ENCODE measurements around the gene AKAP8L.
"Not testable (repeated sequence)": the region's sequence is repeated elsewhere in the genome, so short reads cannot be mapped to it uniquely, and the experiment has no call there.

Gene AKAP8L

DNA sequence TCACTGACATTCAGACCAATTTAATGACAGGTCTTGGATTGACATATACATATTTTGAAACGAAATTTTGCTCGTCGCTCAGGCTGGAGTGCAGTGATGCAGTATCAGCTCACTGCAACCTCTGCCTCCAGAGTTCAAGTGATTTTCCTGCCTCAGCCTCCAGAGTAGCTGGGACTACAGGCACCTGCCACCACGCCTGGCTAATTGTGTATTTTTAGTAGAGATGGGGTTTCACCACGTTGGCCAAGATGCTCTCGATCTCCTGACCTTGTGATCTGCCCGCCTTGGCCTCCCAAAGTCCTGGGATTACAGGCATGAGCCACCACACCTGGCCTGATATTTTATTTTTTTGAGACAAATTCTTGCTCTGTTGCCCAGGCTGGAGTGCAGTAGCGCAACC lies 66.3 kb downstream of the AKAP8L start:
- DNase-seq = not testable (repeated sequence)

DNA sequence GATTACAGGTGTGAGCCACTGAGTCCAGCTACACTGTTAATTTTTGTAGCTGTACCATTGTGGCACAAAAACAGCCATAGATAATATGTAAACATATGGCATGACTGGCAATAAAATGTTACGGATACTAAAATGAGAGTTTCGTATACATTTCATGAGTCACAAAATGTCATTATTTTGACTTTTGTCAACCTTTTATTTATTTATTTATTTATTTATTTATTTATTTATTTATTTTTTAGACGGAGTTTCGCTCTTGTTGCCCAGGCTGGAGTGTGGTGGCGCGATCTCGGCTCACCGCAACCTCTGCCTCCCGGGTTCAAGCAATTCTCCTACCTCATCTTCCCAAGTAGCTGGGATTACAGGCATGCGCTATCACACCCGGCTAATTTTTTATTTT lies 77.5 kb downstream of the AKAP8L start:
- not testable (repeated sequence) for DNase-seq

DNA sequence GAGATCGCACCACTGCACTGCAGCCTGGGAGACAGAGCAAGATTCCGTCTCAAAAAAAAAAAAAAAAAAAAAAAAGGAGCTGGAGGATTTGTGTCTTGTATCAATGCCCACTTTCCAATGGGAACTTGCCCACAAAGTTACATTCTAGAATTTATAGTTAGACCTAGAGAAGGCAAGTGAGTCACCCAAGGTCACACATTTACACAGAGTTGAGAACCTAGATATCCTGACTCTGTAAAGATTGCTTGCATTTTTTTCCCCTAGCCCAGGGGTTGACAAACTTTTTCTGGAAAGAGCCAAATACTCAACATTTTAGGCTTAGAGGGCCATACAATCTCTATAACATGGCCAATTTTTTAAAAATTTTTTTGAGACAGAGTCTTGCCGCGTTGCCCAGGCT lies 78.7 kb downstream of the AKAP8L start:
- no peak for DNase-seq

DNA sequence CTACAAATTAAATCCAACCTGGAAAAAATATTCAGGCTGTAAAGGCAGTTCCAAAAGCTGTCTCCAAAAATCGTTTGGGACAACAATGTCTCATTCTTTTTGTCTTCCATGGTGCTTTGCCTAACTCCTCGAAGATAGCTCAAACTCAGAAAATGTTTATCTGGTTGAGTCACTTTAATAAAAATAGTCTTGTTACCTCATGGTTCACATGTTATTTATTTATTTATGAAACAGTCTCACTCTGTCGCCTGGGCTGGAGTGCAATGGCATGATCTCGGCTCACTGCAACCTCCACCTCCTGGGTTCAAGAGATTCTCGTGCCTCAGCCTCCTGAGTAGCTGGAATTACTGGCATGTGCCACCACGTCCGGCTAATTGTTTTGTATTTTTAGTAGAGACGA lies 81.6 kb downstream of the AKAP8L start:
- DNase-seq = no peak

DNA sequence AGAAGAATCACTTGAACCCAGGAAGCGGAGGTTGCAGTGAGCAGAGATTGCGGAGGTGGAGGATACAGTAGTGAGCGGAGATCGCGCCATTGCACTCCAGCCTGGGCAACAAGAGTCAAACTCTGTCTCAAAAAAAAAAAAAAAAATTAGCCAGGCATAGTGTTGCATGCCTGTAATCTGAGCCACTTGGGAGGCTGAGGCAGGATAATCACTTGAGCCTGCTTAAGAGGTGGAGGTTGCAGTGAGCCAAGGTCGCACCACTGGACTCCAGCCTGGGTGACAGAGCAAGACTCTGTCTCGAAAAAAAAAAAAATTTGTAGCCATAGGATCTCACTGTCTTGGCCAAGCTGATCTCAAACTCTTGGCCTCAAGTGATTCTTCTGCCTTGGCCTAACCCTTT lies 82.8 kb downstream of the AKAP8L start:
- not testable (repeated sequence) for DNase-seq

DNA sequence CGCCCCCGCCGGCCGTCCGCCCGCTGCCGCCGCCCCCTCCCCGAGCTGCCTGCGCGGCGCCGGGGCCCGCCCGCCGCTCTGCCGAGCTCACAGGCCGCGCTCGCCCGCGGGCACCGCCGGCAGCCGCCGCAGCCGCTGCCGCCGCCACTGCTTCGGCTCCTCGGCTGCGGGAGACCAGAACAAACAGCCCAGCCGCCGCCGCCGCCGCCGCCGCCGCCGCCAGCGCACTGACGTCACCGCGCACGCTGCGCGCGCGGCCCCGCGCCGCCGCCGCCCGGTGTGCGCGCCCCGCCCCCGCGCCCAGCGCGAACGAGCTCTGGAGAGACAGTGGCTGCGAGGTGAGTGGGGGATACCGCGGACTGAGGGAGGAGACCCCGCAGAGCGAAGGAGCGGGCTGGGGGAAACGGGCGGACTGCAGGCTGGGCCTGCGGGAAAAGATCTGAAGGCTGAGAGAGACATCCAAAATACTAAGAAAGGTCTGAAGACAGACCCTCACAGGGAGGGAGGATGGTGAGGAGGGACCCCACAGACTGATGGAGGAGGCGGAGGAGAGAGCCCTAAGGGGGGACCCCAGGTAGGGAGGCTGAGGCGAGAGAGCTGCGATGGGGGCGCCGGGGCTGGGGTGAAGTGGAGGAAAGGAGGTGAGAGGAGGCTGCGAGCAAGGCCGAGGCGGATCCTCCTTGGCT lies 86.3 kb downstream of the AKAP8L start, which contains the start of gene BRD4:
TSS of gene BRD4 (minus strand) at position 229 of the 686 bp plus-strand sequence. CDS start 59,440 bp downstream, outside the sequence.
- no peak for DNase-seq

DNA sequence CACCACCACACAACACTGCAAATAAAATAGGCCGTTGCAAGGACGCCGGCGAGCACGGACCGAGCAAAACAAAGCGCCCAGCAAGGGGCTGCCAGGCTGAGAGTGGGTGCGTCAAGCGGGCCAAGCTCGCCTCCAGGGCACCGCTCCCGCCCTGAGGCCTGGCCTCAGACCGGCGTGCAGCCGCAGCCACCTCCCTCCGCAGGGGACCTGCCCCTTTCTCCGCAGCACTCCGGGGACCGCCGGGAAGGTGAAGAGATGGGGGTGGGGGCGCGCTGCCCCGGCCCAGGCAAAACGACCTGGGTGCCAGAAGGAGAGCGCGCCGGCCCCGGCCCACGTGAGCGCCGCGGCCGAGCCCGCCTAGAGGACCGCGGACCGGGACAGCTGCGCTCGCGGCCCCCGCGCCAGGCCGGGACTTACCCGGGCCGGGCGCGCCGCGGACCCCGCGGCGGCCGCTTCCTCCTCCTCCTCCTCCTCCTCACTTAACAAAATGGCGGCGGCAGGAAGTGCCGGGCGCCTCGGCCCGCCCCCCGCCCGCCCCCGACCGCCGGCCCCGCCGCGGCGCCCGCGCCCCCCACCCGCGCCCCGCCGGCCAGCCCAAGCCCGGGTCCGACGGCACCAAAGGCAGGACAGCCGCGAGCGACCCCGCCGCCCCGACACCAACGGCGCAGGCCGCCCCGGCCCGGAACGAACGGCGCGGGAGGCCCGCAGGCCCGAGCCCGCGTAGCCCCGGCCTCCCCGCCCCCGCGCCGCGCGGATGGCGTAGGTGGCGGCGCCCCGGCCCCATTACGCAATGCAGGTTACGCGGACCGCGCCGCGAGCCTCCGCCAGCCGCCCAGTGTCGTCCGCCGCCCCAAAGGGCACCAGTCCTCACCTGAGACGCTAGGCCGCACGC lies 87.1 kb downstream of the AKAP8L start:
- no peak for DNase-seq

DNA sequence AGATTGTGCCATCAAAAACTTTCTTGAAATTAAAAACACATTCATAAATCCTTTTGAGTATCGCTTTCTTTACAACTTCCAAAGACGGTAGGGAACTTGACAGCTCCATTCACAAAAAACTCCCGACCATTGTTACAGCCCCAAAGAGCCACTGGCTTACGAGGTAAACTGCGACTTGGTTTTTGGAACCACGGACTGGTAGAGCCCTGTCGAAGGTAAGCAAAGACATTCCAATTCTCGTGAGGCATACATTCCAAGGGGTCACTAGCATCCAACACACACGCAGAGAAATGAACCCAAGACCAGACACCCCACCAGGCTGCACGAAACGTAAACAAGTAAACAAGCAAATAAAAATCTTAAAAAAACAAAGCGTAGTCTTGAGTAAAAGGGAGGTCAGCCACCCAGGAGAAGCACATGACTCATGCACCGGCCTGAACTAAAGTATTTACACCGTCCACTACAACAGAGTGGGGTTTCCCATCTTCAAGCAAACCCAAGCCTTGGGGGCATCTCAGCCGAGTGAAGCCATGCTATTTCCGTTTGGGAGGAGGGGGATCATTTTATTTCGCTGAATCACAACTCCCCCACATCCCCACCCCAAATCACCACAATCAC lies 87.9 kb downstream of the AKAP8L start:
- DNase-seq = no peak

Measured in NCI-H2107 (cell line).